SK-N-SH treated with all-trans-retinoic acid at 6 μM for 48 hours (cell line): ENCODE results near the gene HOXD11.

ENCODE experiments used
- ATAC-seq: fragments of 200-7000 bp; cut with Tn5 transposase; 3 replicates; pipeline ENCODE4 v1.9.1; 2020; ENCODE audit warnings: mild to moderate bottlenecking, moderate library complexity
- ARNTL ChIP-seq: fragments of 450-650 bp; formaldehyde crosslinking; IDR thresholded peaks from 2 replicates; pipeline ENCODE4 v1.5.0; 2020; ENCODE audit warnings: low read depth, mild to moderate bottlenecking, moderate library complexity, borderline replicate concordance
- CREB5 ChIP-seq: fragments of 250-450 bp; sonication (Bioruptor Pico); IDR thresholded peaks from 2 replicates; pipeline ENCODE4 v1.5.1; 2020; ENCODE audit warnings: low read depth, mild to moderate bottlenecking, moderate library complexity
- CSDC2 ChIP-seq: fragments of 250-450 bp; sonication (Bioruptor Pico); IDR thresholded peaks from 2 replicates; pipeline ENCODE4 v1.5.0; 2020; ENCODE audit warnings: mild to moderate bottlenecking, moderate library complexity
- CSRNP3 ChIP-seq: fragments of 250-450 bp; sonication (Bioruptor Pico); IDR thresholded peaks from 2 replicates; pipeline ENCODE4 v1.5.1; 2021; ENCODE audit warnings: mild to moderate bottlenecking, moderate library complexity
- ESRRG ChIP-seq: fragments of 250-450 bp; sonication (Bioruptor Pico); IDR thresholded peaks from 2 replicates; pipeline ENCODE4 v1.6.1; 2021; ENCODE audit warnings: mild to moderate bottlenecking
- GLIS3 ChIP-seq: fragments of 250-450 bp; sonication (Bioruptor Pico); IDR thresholded peaks from 2 replicates; pipeline ENCODE4 v1.5.0; 2020; ENCODE audit warnings: mild to moderate bottlenecking, moderate library complexity
- ISL1 ChIP-seq: fragments of 250-450 bp; sonication (Bioruptor Pico); IDR thresholded peaks from 2 replicates; pipeline ENCODE4 v2.1.2; 2022; ENCODE audit warnings: mild to moderate bottlenecking, moderate library complexity
- PATZ1 ChIP-seq: fragments of 250-450 bp; sonication (Bioruptor Pico); IDR thresholded peaks from 2 replicates; pipeline ENCODE4 v1.8.0; 2020; ENCODE audit warnings: mild to moderate bottlenecking, moderate library complexity, borderline replicate concordance
- POU6F1 ChIP-seq: fragments of 250-450 bp; sonication (Bioruptor Pico); IDR thresholded peaks from 2 replicates; pipeline ENCODE4 v1.8.0; 2021; ENCODE audit warnings: low read depth, mild to moderate bottlenecking, moderate library complexity, borderline replicate concordance
- RARB ChIP-seq: fragments of 250-450 bp; sonication (Bioruptor Pico); IDR thresholded peaks from 2 replicates; pipeline ENCODE4 v1.8.0; 2021; ENCODE audit warnings: mild to moderate bottlenecking, moderate library complexity
- SNAI2 ChIP-seq: fragments of 250-450 bp; sonication (Bioruptor Pico); IDR thresholded peaks from 2 replicates; pipeline ENCODE4 v1.5.0; 2020; ENCODE audit warnings: mild to moderate bottlenecking, moderate library complexity
- TCF4 ChIP-seq: fragments of 250-450 bp; sonication (Bioruptor Pico); IDR thresholded peaks from 2 replicates; pipeline ENCODE4 v1.8.0; 2021; ENCODE audit warnings: mild to moderate bottlenecking, moderate library complexity, borderline replicate concordance
- TOX ChIP-seq: fragments of 250-450 bp; sonication (Bioruptor Pico); IDR thresholded peaks from 2 replicates; pipeline ENCODE4 v1.8.0; 2021; ENCODE audit warnings: mild to moderate bottlenecking, moderate library complexity, borderline replicate concordance
- ZC3H10 ChIP-seq: fragments of 250-450 bp; sonication (Bioruptor Pico); IDR thresholded peaks from 2 replicates; pipeline ENCODE4 v1.5.1; 2021; ENCODE audit warnings: mild to moderate bottlenecking, moderate library complexity
- ZFP3 ChIP-seq: fragments of 250-450 bp; sonication (Bioruptor Pico); IDR thresholded peaks from 2 replicates; pipeline ENCODE4 v1.5.0; 2020; ENCODE audit warnings: mild to moderate bottlenecking, moderate library complexity
- ZFP30 ChIP-seq: fragments of 450-650 bp; formaldehyde crosslinking; IDR thresholded peaks from 2 replicates; pipeline ENCODE4 v1.5.0; 2022; ENCODE audit warnings: mild to moderate bottlenecking, moderate library complexity
- ZNF565 ChIP-seq: fragments of 450-650 bp; formaldehyde crosslinking; conservative IDR thresholded peaks from 2 replicates; pipeline ENCODE4 v1.5.0; 2020; ENCODE audit warnings: low read depth, mild to moderate bottlenecking, moderate library complexity
- ZNF8 ChIP-seq: fragments of 450-650 bp; formaldehyde crosslinking; IDR thresholded peaks from 2 replicates; pipeline ENCODE4 v1.5.0; 2020; ENCODE audit warnings: mild to moderate bottlenecking, moderate library complexity
- TF ChIP-seq, protein P1 (sequence below): fragments of 250-450 bp; sonication (Bioruptor Pico); IDR thresholded peaks from 2 replicates; pipeline ENCODE4 v1.5.0; 2020; ENCODE audit warnings: mild to moderate bottlenecking, moderate library complexity

The HOXD11 gene

GRCh38 chr2:176104316-176105077, 2.6 kb upstream of the HOXD11 start:
- ATAC-seq = peak; percentile 42
- TF ChIP-seq ZNF8 (CRISPR knock-in tag) = no peak
- no peak for TF ChIP-seq ZNF565 (CRISPR knock-in tag)
- no peak for TF ChIP-seq CREB5 (CRISPR knock-in tag)
- TF ChIP-seq, protein P1, sequence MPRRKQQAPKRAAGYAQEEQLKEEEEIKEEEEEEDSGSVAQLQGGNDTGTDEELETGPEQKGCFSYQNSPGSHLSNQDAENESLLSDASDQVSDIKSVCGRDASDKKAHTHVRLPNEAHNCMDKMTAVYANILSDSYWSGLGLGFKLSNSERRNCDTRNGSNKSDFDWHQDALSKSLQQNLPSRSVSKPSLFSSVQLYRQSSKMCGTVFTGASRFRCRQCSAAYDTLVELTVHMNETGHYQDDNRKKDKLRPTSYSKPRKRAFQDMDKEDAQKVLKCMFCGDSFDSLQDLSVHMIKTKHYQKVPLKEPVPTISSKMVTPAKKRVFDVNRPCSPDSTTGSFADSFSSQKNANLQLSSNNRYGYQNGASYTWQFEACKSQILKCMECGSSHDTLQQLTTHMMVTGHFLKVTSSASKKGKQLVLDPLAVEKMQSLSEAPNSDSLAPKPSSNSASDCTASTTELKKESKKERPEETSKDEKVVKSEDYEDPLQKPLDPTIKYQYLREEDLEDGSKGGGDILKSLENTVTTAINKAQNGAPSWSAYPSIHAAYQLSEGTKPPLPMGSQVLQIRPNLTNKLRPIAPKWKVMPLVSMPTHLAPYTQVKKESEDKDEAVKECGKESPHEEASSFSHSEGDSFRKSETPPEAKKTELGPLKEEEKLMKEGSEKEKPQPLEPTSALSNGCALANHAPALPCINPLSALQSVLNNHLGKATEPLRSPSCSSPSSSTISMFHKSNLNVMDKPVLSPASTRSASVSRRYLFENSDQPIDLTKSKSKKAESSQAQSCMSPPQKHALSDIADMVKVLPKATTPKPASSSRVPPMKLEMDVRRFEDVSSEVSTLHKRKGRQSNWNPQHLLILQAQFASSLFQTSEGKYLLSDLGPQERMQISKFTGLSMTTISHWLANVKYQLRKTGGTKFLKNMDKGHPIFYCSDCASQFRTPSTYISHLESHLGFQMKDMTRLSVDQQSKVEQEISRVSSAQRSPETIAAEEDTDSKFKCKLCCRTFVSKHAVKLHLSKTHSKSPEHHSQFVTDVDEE (CRISPR knock-in tag) = no peak
- TF ChIP-seq ZFP3 (CRISPR knock-in tag) = no peak
- no peak for TF ChIP-seq CSRNP3 (CRISPR knock-in tag)
- TF ChIP-seq ZFP30 (CRISPR knock-in tag) = no peak
- no peak for TF ChIP-seq POU6F1 (CRISPR knock-in tag)
- TF ChIP-seq RARB (CRISPR knock-in tag) = no peak
- TF ChIP-seq ARNTL (CRISPR knock-in tag) = no peak
- TF ChIP-seq TOX (CRISPR knock-in tag) = no peak
- no peak for TF ChIP-seq TCF4 (CRISPR knock-in tag)
- TF ChIP-seq ESRRG (CRISPR knock-in tag) = no peak
- TF ChIP-seq GLIS3 = no peak
- TF ChIP-seq CSDC2 = no peak
- TF ChIP-seq ZC3H10 (CRISPR knock-in tag) = no peak
- no peak for TF ChIP-seq PATZ1 (CRISPR knock-in tag)
- TF ChIP-seq ISL1 (CRISPR knock-in tag) = no peak

DNA sequence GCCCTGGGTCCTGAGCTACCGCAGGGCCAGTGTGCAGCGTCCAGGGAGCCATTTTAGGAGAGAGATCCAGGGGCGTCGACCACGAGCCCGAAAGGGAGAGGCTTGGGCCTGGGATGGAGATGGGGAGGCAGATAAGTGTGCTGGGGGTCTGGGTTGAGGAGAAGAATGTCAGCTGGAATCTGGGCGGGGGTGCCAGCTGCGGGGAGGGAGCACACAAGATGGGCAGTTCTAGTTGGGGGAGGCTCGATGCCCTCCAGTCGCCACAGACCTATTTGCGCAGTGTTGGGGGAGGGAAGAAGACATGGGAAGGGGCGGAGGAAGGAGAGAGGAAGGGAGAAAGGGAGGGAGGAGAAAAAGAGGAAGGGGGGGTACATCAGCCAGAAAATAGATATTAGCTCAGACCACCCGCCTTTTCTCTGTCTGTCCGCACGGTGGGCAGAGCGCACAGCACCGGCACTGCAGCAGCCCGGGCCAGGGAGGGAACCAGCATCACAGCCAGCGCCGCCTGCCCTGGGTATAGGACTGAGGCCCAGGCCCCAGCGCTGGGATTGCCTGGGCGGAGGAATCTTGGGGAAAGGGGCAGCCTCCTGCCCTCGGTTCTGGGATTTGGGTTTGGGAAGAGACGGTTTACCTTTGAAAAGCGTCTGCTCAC, 1.9 kb upstream of the HOXD11 start:
- TF ChIP-seq CSDC2 (no peak), CREB5 (CRISPR knock-in tag) (no peak), SNAI2 (CRISPR knock-in tag) (no peak), CSRNP3 (CRISPR knock-in tag) (no peak)

More for the DNA sequence above, 1.9 kb upstream of the HOXD11 start:
- peak; percentile 11 for ATAC-seq
